CD1c-positive myeloid dendritic cell (primary cell): ENCODE results near the gene CDH2.
"Not testable (repeated sequence)": the region's sequence is repeated elsewhere in the genome, so short reads cannot be mapped to it uniquely, and the experiment has no call there.

ENCODE experiments used
- DNase-seq: peaks from one replicate; pipeline ENCODE4 v3.0.0-alpha.2; 2016; ENCODE audit errors: extremely low spot score

CDH2 gene

GRCh38 chr18:27921392-27921791 lies 255.5 kb downstream of the CDH2 start:
- no peak for DNase-seq

GRCh38 chr18:27920836-27921235 lies 256.1 kb downstream of the CDH2 start:
- no peak for DNase-seq

- not testable (repeated sequence) for DNase-seq
These were observed 270.7 kb downstream of the CDH2 start for GRCh38 chr18:27906189-27906588.

DNA sequence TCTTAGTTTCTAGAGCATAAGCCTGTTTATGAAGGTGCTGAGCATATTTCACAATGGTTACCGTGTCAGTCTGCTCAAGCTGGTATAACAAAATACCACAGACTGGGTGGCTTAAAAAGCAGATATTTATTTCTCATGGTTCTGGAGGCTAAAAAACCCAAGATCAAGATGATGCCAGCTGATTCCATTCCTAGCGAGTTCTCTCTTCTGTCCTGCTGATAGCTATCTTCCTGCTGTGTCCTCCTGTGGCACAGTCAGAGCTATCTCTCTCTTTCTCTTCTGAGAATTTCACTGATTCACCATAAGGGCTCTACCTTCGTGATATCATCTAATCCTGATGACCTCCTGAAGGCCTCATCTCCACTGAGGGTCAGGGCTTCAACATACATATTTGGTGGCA lies 273.0 kb downstream of the CDH2 start:
- no peak for DNase-seq

DNA sequence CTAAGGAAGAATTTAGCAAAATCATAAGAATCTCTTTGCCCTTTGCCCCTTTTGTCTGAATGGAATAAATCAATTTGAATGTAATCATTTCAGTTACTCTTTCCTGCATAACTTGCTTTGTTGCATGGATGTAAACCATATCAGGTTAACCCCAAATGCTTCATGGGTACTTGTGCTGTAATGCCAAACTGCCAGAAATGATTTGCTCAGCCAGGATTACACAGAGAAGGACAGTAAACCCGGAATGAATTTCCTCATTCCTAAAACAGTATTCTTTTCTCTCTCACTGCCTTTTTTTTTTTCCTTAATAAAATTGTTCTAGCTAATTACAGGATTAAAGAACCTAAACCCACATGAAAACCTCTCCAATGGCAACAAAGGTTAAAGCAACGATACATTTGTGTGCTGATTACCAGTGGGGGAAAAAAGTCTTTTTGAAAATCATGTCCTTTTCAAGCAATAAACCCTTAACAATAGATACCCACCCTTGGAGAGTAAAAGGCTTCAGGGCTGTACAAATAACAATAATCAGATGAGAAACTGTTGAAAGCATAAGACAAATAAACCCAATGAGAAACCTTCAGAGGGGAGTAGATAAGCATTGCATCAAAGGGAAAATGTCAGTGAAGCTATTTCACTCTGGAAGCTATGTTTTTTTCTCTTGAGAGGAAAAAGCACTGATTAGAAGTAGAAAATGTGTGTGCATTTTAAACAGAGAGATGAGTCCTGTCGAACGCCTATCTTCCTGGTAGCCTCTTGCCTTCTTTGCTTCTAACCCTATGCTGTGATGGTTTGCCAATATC lies 275.3 kb downstream of the CDH2 start:
- no peak for DNase-seq
